SHP77 treated with DMSO at 0.1 percent for 48 hours (cell line): Measurements from ENCODE around the gene LAPTM5.

Source experiments
- DNase-seq: peaks from one replicate; lab custom pipeline; 2025; lab: John Stamatoyannopoulos, UW

The LAPTM5 gene

GRCh38 chr1:30714536-30715090, 43.0 kb downstream of the LAPTM5 start:
- no peak for DNase-seq

- no peak for DNase-seq
Measured at GRCh38 chr1:30714025-30714424, 43.5 kb downstream of the LAPTM5 start.

DNA sequence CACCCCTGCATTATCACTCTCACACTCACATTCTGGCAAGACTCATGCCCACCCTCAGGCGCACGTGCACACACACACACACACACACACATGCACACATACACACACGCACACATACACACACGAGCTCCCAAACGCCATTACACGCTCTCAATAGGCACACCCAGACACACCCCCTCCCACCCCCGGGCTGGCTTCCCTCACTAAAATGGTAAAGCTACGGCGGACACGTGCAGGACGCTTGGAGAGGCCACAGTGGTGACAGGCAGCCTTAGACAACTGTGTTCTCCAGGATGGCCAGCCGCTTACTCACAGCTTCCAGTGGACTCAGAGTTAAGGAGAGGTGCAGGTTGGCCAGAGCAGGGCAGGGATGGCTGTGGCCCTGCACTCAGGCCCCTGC, 44.3 kb downstream of the LAPTM5 start:
- no peak for DNase-seq

GRCh38 chr1:30712583-30712982, 45.0 kb downstream of the LAPTM5 start:
- no peak for DNase-seq

GRCh38 chr1:30710407-30710806, 47.2 kb downstream of the LAPTM5 start:
- DNase-seq: no peak

- no peak for DNase-seq
Measured at GRCh38 chr1:30708361-30708728, 49.2 kb downstream of the LAPTM5 start.

DNA sequence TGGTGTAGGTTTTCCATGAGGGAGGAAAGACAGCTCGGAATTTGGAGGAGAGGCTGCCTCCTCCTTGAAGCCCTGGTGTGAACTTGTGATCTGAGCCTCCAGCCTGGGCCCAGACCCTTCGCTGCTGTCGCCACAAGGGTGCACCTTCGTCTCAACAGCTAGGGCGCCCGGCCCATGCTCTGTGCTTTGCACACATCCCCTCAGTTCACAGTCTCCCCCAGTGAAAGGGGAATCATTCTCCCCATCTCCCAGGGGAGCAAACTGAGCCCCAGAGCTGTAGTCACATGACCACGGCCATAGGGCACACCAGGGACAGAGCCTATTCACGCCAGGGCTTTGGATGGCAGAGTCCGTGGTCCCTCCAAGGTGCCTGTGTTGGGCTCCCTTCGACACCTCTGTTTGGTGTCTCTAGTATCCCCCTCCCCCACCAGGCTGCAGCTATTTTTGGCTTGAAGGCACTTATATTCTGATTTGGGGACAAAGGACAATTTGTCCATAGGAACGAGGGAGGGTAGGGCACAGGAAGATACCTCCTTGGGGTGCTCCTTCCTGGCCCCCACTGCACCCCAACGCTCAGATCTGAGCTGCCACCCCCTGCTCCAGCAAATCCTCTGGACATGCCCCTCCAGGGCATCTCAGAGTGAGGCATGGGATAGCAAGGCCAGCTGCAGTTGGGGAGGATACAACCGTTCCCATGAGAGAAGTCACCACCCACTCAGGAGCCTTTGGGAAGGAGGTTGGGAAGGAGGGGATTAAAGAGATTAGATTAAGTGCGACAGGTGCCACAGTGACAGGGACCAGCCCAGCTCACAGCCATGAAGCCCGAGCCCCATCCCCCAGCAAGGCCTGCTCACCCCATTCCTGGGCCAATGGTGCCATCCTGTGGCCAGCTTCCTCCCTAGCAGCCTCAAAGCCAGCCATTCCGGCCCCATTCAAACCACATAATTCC, 49.9 kb downstream of the LAPTM5 start:
- peak; percentile 73 for DNase-seq

DNA sequence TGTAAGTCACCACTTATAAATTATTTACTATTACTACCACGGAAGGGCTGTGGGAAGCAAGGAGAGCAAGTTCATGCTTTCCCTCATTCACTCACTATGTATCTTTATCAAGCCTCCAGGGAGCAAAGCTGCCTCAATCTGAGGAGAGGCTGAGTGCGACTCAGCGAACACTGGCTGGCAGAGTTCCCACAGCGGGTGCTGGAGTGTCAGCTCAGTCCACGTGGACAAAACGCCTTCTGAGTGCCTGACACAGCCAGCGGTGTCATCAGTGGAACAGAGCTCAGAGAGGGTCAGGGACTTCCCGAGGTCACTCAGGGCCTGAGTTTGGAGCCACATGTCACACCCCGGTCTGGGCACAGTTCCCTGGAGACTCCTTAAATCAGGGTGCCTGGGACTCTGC, 51.0 kb downstream of the LAPTM5 start:
- peak; percentile 18 for DNase-seq

DNA sequence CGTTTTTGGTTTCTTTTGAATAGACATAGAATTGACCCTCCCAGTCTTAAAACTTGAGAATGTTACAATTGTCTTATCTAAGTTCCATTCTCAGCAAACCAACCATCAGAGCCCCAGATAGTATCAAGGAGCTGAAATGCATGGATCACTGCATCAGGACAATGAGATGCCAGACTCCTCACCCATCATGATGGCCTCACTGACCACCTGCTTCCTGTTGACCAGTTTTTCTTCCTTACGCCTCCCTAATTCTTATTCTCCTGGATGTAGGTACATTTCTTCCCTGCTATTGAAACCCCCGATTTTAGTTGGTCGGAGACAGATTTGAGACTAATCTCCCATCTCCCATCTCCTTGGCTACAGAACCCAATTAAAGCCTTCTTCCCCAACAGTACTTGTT, 51.9 kb downstream of the LAPTM5 start:
- DNase-seq: no peak

GRCh38 chr1:30704765-30705509, 52.6 kb downstream of the LAPTM5 start:
- no peak for DNase-seq

- DNase-seq: no peak
Measured at GRCh38 chr1:30704271-30704670, 53.3 kb downstream of the LAPTM5 start.

- DNase-seq: no peak
Measured at GRCh38 chr1:30702823-30703222, 54.8 kb downstream of the LAPTM5 start.

- DNase-seq: no peak
Measured at GRCh38 chr1:30701258-30701633, 56.3 kb downstream of the LAPTM5 start.

DNA sequence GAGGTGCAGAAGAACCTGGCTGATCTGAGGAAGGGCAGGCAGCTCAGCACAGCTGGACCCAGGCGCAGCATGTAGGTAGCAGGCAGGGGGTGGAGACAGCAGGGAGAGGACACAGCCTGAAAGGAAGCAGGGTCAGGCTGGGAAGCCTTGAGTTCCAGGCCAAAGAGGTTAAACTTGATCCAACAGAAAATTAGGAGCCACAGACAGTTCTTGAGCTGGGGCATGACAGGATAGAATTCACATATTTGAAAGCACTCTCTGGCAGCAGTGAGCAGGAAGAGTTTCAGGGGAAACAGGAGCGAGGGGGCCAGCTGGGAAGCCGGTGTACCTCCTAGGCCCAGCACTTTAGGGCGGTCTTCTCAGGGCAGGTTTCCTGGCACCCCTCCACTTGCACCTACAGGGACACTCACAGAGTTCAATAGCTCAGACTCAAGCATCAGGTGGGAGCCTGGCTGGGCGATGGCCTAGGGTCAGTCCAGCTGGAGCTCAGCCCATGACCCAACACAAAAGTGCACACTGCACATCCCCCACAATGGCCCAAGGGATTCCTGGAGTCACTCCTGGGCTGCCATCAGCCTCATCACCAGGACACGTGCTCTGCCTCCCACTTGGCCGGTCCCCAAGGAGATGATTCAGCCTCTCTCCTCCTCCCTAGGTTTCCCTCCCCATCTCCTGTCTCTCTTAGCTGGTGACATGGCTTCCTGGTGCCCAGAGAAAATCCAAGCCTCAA, 56.9 kb downstream of the LAPTM5 start:
- DNase-seq: no peak

- no peak for DNase-seq
Measured at GRCh38 chr1:30699762-30700161, 57.8 kb downstream of the LAPTM5 start.

- DNase-seq: no peak
Measured at GRCh38 chr1:30698401-30698981, 59.1 kb downstream of the LAPTM5 start.

DNA sequence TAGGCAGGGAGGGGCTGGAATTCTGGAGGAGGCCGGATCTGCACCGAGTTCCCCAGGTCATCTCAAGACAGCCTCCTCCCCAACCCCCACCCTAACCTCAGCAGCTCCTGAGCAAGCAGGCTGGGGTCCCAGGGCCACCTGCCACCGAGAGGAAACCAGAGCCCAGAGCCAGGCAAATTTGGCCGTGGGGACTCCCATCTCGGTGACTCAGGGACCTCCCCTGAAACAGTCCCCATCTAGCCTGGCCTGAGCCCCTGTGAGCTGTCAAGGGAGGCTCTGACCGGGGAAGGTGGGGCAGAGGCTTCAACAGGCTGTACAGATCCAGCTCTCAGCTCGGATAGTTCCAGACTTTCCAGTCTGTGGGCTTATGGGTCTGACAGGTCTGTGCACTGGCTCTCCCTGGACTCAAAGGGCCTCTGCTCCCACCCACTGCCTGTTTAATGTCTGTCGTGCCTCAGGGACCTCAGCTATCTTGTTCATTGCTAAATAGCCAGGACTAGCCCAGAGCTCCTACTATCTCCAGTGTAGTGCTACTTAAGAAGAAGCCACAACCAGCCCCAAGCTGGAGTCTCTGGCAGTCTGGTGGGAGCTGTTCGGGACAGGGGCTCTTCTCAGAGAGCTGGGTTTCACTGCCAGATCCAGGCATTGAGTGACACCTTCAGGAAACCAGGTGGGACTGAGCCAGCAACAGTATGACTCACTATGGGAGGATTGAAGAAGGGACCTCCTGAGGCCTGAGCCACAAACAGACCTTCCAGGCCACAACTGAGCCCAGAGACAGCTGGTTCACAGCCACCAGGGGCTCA, 59.8 kb downstream of the LAPTM5 start:
- no peak for DNase-seq

DNA sequence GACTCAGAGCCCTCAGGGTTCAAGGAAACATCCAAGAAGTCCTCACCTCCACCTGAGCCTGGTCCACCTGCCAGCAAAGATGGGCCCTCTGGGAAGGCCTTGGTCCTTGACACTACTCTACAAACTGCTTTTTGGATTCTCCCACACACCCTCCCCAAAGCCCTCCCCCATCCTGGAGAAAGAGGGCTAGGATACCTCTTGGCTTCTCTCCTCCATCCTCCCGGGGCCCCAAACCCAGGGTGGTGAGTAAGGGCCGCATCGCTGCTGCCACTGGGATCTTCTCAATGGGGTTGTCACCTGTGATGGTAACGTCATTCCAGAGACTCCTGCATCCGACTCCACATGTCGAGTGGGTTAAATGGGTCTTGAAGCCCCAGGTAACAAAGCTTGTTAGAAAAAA, 60.7 kb downstream of the LAPTM5 start:
- DNase-seq: no peak

GRCh38 chr1:30695439-30695841, 62.1 kb downstream of the LAPTM5 start:
- DNase-seq: no peak

GRCh38 chr1:30694280-30695175, 63.0 kb downstream of the LAPTM5 start:
- no peak for DNase-seq
